Progenitor cell of endocrine pancreas (in vitro differentiated cells): ENCODE measurements around the gene TRAPPC2L. TPM values are rescaled to one million over a fixed set of nuclear protein-coding genes. Genes with fewer than 3 reads are reported as not detected.

Experiments used
- DNase-seq: peaks from one replicate; pipeline ENCODE4 v3.0.0; 2021; ENCODE audit warnings: low spot score; ENCODE audit not compliant: unreplicated experiment
- H3K27ac Mint-ChIP-seq: 2 replicates; pipeline ENCODE4 v1.8.0; 2021; ENCODE audit warnings: mild to moderate bottlenecking, moderate library complexity, mixed read lengths
- H3K27me3 Mint-ChIP-seq: 2 replicates; pipeline ENCODE4 v1.8.0; 2021; ENCODE audit warnings: mixed read lengths
- H3K36me3 Mint-ChIP-seq: 2 replicates; pipeline ENCODE4 v1.8.0; 2022; ENCODE audit warnings: mixed read lengths; ENCODE audit not compliant: insufficient read depth
- H3K4me1 Mint-ChIP-seq: 2 replicates; pipeline ENCODE4 v1.8.0; 2021; ENCODE audit warnings: low read depth, mixed read lengths
- H3K4me3 Mint-ChIP-seq: 2 replicates; pipeline ENCODE4 v1.8.0; 2021; ENCODE audit warnings: low read depth, mild to moderate bottlenecking, moderate library complexity, mixed read lengths
- H3K9me3 Mint-ChIP-seq: 2 replicates; pipeline ENCODE4 v1.8.0; 2021; ENCODE audit warnings: low read depth, mixed read lengths
- total RNA-seq: library from RNA; stranded (reverse); gene quantifications from 2 replicates; pipeline ENCODE4 v1.2.1, GENCODE V29; 2021
- TF ChIP-seq, protein P1 (sequence below): fragments of 200-600 bp; sonication (generic); IDR thresholded peaks from one replicate; pipeline ENCODE4 v1.5.0; 2021; ENCODE audit warnings: antibody characterized with exemption, mild to moderate bottlenecking; ENCODE audit not compliant: unreplicated experiment

Gene TRAPPC2L
- total RNA-seq, 1 donor from 2014 or later = 74.9 TPM

DNA sequence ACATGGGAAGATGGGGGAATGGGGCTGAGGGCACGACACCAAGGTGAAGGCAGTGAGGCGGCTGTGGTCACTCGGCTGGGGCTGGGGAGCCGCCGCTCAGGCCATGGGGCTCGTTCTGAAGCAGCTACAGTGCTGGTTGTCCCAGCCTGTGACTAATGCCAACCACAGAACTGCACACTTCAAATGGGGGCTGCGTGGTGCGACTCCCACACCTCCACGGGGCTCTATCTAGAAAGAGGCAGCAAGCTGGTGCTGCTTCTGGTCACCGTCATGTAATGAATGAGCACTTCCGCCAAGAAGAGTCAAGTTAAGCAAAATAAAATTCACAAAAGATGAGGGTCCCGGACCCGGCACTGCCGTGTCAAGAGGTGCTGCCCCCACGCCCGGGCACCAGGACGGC is 20.1 kb upstream of the TRAPPC2L start:
- TF ChIP-seq, protein P1, sequence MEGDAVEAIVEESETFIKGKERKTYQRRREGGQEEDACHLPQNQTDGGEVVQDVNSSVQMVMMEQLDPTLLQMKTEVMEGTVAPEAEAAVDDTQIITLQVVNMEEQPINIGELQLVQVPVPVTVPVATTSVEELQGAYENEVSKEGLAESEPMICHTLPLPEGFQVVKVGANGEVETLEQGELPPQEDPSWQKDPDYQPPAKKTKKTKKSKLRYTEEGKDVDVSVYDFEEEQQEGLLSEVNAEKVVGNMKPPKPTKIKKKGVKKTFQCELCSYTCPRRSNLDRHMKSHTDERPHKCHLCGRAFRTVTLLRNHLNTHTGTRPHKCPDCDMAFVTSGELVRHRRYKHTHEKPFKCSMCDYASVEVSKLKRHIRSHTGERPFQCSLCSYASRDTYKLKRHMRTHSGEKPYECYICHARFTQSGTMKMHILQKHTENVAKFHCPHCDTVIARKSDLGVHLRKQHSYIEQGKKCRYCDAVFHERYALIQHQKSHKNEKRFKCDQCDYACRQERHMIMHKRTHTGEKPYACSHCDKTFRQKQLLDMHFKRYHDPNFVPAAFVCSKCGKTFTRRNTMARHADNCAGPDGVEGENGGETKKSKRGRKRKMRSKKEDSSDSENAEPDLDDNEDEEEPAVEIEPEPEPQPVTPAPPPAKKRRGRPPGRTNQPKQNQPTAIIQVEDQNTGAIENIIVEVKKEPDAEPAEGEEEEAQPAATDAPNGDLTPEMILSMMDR = no peak
- H3K9me3 Mint-ChIP-seq = no peaks in the 10 kb centered on the region
- no peaks in the 10 kb centered on the region for H3K36me3 Mint-ChIP-seq
- H3K4me3 Mint-ChIP-seq = no peak overlapping the region
- no peak for DNase-seq
- no peaks in the 10 kb centered on the region for H3K4me1 Mint-ChIP-seq
- H3K27ac Mint-ChIP-seq = no peak overlapping the region
- no peaks in the 10 kb centered on the region for H3K27me3 Mint-ChIP-seq

DNA sequence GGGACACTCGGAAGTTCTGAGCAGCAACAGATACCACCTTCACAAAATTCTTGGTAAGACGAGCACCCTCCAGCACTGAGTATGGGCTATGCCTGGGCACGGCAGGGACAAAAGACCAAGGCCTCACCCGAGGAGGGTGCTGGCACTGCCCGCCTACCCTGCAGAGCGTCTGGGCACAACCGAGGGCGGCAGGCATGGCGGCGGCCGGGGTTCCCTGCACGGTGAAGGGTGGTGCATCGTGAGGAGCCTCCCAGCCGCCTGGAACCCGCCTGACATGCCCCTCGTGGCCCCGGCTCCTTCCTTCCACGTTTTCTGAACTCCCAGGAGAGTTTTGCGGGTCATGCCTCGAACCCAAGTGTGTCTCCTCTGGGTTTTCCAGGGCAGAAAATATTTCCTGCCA is 19.1 kb upstream of the TRAPPC2L start:
- no peak overlapping the region for H3K4me3 Mint-ChIP-seq
- no peaks in the 10 kb centered on the region for H3K4me1 Mint-ChIP-seq
- TF ChIP-seq, protein P1 = no peak
- no peaks in the 10 kb centered on the region for H3K27me3 Mint-ChIP-seq
- no peak for DNase-seq
- no peaks in the 10 kb centered on the region for H3K9me3 Mint-ChIP-seq
- H3K36me3 Mint-ChIP-seq = no peaks in the 10 kb centered on the region
- no peak overlapping the region for H3K27ac Mint-ChIP-seq

DNA sequence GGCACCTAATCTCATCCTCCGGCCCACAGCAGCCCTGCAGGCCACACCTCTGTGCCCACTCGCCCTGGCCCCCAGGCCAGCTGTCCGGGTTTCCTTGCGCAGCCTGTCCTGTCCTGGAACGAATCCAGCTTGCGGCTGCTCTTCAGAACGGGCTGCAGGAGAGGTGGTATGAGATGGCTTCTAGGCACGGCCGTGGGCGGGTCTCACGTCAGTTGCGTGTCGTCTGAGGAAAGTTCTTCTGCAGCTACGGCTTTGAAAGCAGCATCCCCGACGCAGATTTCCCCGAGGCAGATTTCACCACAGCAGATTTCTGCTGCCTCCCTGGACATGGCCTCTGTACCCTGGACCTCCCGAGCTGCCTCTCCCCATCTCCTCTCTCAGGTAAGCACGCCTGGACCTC is 18.4 kb upstream of the TRAPPC2L start:
- no peaks in the 10 kb centered on the region for H3K27me3 Mint-ChIP-seq
- H3K27ac Mint-ChIP-seq = no peak overlapping the region
- H3K36me3 Mint-ChIP-seq = no peaks in the 10 kb centered on the region
- no peak overlapping the region for H3K4me3 Mint-ChIP-seq
- no peaks in the 10 kb centered on the region for H3K9me3 Mint-ChIP-seq
- TF ChIP-seq, protein P1 = no peak
- no peak for DNase-seq
- H3K4me1 Mint-ChIP-seq = no peaks in the 10 kb centered on the region

DNA sequence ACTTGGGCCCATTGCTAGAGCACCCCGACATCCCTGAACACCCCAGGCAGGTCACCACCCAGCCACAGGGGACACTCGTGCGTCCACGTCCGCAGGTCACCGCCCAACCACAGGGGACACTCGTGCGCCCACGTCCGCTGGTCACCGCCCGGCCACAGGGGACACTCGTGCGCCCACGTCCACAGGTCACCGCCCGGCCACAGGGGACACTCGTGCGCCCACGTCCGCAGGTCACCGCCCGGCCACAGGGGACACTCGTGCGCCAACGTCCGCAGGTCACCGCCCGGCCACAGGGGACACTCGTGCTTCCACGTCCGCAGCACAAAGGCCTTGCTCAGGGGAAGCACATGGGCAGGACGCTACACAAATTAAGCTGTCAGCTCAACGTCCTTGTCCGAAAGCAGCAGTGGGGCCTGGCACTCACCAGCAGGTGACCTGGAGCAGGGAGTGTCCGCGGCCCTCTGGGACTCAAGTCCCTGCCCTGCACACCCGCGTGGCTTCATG is 17.8 kb upstream of the TRAPPC2L start:
- Mint-ChIP-seq H3K36me3 (no peaks in the 10 kb centered on the region), H3K4me1 (no peaks in the 10 kb centered on the region), H3K9me3 (no peaks in the 10 kb centered on the region), H3K4me3 (no peak overlapping the region), H3K27me3 (no peaks in the 10 kb centered on the region), H3K27ac (no peak overlapping the region)
- TF ChIP-seq, protein P1 = peak; percentile 32
- DNase-seq = no peak

DNA sequence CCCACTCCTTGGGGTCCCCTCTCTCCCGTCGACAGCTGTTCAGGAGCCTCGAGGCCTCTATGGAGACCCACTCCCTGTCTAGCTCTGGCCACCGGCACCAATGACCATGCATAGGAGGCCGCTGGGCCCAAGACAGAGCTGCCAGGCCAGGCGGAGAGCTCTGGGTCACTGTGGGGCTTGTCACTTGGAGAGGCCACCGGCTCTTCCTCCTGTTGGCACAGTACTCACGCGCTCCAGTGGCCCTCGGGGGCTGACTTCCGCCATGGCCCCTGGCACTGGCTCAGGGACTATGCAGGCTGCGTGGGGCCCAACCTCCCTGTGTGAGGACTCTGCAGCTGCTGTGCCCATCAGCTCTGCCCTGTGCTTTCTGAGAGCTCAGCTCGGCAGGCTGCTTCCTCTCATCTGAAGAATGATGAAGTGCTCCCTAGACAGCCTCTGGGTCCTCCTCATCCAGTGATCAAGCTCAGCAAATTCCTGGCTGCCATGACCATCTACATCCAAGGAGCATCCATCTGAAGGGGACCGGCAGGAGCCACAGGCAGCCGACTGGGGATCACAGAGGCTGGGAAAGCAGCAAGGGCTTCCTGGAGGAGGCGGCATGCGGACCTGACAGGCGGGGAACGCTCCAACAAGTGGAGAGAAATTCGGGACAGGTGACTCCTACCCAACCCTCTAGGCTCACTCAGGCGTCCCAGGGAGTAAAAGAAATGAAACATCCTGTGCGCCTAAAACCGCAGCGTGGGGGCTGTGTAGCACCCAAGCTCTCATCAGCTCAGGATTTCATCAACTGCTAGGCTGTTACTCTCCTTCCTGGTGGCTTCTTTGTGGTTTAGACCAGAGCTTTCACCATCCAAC is 17.0 kb upstream of the TRAPPC2L start:
- DNase-seq = no peak
- Mint-ChIP-seq H3K27ac (no peak overlapping the region), H3K4me3 (no peak overlapping the region), H3K36me3 (no peaks in the 10 kb centered on the region), H3K9me3 (no peaks in the 10 kb centered on the region), H3K4me1 (no peaks in the 10 kb centered on the region), H3K27me3 (no peaks in the 10 kb centered on the region)
- TF ChIP-seq, protein P1 = no peak
